ENCODE data around the gene CCL28. TPM values are rescaled to one million over a fixed set of nuclear protein-coding genes. Genes with fewer than 3 reads are reported as not detected.

The CCL28 gene
- total and polyA plus RNA-seq, 2 experiments from 2014 or later: 5.7 to 7.1 TPM

DNA sequence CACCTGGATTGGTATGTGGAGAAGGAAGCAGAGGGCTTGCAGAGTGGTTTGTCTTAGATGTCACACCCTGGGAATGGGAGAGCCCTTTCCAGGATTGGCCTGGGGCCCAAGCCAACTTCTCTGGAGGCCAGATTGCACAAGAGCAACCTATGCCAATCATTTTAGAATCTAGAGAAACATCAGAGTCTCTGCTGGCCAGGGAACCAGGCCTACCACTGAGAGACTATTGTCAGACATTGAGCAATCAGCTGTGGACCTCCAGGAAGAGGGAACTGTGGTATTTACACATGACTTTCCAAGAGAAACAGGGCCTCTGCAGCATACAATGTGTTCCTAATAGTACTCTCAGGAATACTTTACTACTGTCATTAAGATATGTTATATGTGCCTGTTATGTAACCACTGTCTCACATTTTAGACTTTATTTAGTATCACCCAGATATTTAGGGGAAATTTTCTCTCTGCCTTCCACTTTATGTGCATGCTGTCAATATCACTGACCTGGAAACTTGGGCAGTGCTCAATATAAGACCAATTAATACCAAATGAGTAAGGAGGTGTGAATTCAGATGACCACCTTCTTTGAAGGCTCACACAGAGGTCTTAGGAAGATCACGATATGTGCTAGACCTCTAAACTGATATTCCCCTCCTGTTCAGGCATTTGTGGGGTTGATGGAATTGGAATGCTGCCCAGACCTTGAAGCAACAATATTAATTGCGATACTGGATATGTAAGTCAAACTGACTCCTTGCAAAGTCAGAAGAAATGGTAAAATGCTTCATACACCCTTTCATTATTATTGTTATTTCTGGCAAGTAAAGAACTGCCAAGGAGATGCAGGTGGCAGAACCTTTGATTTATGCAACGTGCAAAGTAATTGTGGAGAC is 20.5 kb upstream of the CCL28 start (continued):
- TF ChIP-seq, protein P1, sequence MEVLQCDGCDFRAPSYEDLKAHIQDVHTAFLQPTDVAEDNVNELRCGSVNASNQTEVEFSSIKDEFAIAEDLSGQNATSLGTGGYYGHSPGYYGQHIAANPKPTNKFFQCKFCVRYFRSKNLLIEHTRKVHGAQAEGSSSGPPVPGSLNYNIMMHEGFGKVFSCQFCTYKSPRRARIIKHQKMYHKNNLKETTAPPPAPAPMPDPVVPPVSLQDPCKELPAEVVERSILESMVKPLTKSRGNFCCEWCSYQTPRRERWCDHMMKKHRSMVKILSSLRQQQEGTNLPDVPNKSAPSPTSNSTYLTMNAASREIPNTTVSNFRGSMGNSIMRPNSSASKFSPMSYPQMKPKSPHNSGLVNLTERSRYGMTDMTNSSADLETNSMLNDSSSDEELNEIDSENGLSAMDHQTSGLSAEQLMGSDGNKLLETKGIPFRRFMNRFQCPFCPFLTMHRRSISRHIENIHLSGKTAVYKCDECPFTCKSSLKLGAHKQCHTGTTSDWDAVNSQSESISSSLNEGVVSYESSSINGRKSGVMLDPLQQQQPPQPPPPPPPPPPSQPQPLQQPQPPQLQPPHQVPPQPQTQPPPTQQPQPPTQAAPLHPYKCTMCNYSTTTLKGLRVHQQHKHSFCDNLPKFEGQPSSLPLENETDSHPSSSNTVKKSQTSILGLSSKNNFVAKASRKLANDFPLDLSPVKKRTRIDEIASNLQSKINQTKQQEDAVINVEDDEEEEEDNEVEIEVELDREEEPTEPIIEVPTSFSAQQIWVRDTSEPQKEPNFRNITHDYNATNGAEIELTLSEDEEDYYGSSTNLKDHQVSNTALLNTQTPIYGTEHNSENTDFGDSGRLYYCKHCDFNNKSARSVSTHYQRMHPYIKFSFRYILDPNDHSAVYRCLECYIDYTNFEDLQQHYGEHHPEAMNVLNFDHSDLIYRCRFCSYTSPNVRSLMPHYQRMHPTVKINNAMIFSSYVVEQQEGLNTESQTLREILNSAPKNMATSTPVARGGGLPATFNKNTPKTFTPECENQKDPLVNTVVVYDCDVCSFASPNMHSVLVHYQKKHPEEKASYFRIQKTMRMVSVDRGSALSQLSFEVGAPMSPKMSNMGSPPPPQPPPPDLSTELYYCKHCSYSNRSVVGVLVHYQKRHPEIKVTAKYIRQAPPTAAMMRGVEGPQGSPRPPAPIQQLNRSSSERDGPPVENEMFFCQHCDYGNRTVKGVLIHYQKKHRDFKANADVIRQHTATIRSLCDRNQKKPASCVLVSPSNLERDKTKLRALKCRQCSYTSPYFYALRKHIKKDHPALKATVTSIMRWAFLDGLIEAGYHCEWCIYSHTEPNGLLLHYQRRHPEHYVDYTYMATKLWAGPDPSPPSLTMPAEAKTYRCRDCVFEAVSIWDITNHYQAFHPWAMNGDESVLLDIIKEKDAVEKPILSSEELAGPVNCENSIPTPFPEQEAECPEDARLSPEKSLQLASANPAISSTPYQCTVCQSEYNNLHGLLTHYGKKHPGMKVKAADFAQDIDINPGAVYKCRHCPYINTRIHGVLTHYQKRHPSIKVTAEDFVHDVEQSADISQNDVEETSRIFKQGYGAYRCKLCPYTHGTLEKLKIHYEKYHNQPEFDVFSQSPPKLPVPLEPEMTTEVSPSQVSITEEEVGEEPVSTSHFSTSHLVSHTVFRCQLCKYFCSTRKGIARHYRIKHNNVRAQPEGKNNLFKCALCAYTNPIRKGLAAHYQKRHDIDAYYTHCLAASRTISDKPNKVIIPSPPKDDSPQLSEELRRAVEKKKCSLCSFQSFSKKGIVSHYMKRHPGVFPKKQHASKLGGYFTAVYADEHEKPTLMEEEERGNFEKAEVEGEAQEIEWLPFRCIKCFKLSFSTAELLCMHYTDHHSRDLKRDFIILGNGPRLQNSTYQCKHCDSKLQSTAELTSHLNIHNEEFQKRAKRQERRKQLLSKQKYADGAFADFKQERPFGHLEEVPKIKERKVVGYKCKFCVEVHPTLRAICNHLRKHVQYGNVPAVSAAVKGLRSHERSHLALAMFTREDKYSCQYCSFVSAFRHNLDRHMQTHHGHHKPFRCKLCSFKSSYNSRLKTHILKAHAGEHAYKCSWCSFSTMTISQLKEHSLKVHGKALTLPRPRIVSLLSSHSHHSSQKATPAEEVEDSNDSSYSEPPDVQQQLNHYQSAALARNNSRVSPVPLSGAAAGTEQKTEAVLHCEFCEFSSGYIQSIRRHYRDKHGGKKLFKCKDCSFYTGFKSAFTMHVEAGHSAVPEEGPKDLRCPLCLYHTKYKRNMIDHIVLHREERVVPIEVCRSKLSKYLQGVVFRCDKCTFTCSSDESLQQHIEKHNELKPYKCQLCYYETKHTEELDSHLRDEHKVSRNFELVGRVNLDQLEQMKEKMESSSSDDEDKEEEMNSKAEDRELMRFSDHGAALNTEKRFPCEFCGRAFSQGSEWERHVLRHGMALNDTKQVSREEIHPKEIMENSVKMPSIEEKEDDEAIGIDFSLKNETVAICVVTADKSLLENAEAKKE (CRISPR knock-in tag; IDR thresholded peaks at IDR 0.05): no peak
- TF ChIP-seq EZH2 (IDR thresholded peaks at IDR 0.05; ENCODE audit: low read depth, unreplicated experiment): no peak
- no peak for TF ChIP-seq ZNF331 (CRISPR knock-in tag; IDR thresholded peaks at IDR 0.05; ENCODE audit: low read depth)
- TF ChIP-seq ZNF114 (CRISPR knock-in tag; IDR thresholded peaks at IDR 0.05): no peak

DNA sequence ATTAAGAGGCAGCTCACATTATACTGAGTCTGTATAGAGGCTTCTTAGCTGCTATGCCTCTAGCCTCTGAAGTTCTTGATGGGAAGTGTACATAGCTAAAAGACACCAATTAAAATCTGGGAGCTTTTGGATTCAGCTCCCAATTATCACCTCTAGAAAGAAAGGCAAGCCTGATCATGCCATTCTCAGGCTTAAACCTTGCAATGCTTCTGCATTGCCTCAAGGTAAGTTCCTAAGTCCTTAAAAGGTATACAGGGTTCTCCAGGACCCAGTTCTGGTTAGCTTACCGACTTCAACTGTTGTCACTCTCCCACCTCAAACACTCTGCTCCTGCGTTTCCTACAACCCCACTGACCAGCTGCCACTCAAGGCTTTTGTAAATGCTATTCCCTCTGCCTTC is 17.5 kb upstream of the CCL28 start:
- no peak overlapping the region for H2AFZ ChIP-seq
- no peaks in the 10 kb centered on the region for H3K36me3 ChIP-seq (ENCODE audit: insufficient read depth)
- H4K20me1 ChIP-seq (replicated peaks; ENCODE audit: insufficient read depth): no peaks in the 10 kb centered on the region
- H3K27me3 Mint-ChIP-seq (ENCODE audit: insufficient read depth, low read depth, poor library complexity): no peaks in the 10 kb centered on the region
- no peaks in the 10 kb centered on the region for H3K79me2 ChIP-seq (replicated peaks; ENCODE audit: insufficient read depth)
- ATAC-seq (no peak), DNase-seq (ENCODE audit: low spot score) (no peak)
- H3K4me1 Mint-ChIP-seq: peaks cover 6% of the 10 kb centered on the region; the same call in 2 of the 3 replicates
- H3K4me3 ChIP-seq: no peak overlapping the region
- H3K27ac ChIP-seq (ENCODE audit: low read depth): no peak overlapping the region
- peaks cover 9% of the 10 kb centered on the region; the same call in 2 of the 3 replicates for H3K9me3 Mint-ChIP-seq
- H3K4me3 Mint-ChIP-seq: no peak overlapping the region
- no peaks in the 10 kb centered on the region for H3K4me1 ChIP-seq (ENCODE audit: insufficient read depth)
- H3K4me2 ChIP-seq: no peak overlapping the region
- H3K27ac Mint-ChIP-seq: no peak overlapping the region
- 0 out of 2 replicates have a peak, but pooled peaks cover 19% of the 10 kb centered on the region for H3K9me2 ChIP-seq (ENCODE audit: insufficient read depth)
- H3K36me3 Mint-ChIP-seq (ENCODE audit: low read depth): no peaks in the 10 kb centered on the region; the same call in 2 of the 3 replicates
- no peaks in the 10 kb centered on the region for H3K27me3 ChIP-seq (ENCODE audit: insufficient read depth)
- no peaks in the 10 kb centered on the region for H3F3A ChIP-seq (replicated peaks; ENCODE audit: low read depth)
- TF ChIP-seq, protein P1 (CRISPR knock-in tag; IDR thresholded peaks at IDR 0.05): no peak
- no peak for TF ChIP-seq POLR2AphosphoS5 (IDR thresholded peaks at IDR 0.05; ENCODE audit: low read depth)
- TF ChIP-seq, protein P2, sequence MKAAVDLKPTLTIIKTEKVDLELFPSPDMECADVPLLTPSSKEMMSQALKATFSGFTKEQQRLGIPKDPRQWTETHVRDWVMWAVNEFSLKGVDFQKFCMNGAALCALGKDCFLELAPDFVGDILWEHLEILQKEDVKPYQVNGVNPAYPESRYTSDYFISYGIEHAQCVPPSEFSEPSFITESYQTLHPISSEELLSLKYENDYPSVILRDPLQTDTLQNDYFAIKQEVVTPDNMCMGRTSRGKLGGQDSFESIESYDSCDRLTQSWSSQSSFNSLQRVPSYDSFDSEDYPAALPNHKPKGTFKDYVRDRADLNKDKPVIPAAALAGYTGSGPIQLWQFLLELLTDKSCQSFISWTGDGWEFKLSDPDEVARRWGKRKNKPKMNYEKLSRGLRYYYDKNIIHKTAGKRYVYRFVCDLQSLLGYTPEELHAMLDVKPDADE (IDR thresholded peaks at IDR 0.05): no peak
- TF ChIP-seq JUNB (IDR thresholded peaks at IDR 0.05; ENCODE audit: unreplicated experiment): no peak
- no peak for TF ChIP-seq EZH2 (IDR thresholded peaks at IDR 0.05; ENCODE audit: low read depth, unreplicated experiment)
